GM12878 (cell line): ENCODE data around the gene PORCN. TPM values are rescaled to one million over a fixed set of nuclear protein-coding genes. Genes with fewer than 3 reads are reported as not detected.
A peak's percentile ranks its signal among the peaks of the same experiment; 100 is the strongest.

Experiments
- BHLHE40 ChIP-seq, 2 experiments: fragments of 450-650 bp in 1 of 2; IDR thresholded peaks; 2 replicates each; pipeline ENCODE4 v1.6.1; 2011 to 2017; ENCODE audit warnings: low read depth in 2 of 2, borderline replicate concordance in 1 of 2, improper control_type of control experiment in 1 of 2, low read length in 1 of 2, mild to moderate bottlenecking in 1 of 2
- BMI1 ChIP-seq: fragments of 450-650 bp; IDR thresholded peaks from 2 replicates; pipeline ENCODE4 v1.6.1; 2016; ENCODE audit warnings: mild to moderate bottlenecking, moderate library complexity, borderline replicate concordance
- FOXM1 ChIP-seq: IDR thresholded peaks from 2 replicates; pipeline ENCODE4 v1.6.1; 2012; ENCODE audit warnings: low read depth, mild to moderate bottlenecking, inconsistent platforms, low read length, moderate library complexity
- MXI1 ChIP-seq: fragments of 150-350 bp; IDR thresholded peaks from 2 replicates; pipeline ENCODE4 v1.6.1; 2011; ENCODE audit warnings: low read depth, mild to moderate bottlenecking, inconsistent platforms, low read length, improper control_type of control experiment
- NR2C2 ChIP-seq: IDR thresholded peaks from 2 replicates; pipeline ENCODE4 v1.6.1; 2011; ENCODE audit warnings: borderline replicate concordance, low read depth; ENCODE audit not compliant: control insufficient read depth, insufficient read length
- ZNF217 ChIP-seq: fragments of 450-650 bp; IDR thresholded peaks from 2 replicates; pipeline ENCODE4 v1.6.1; 2017; ENCODE audit warnings: antibody characterized with exemption, mild to moderate bottlenecking
- polyA plus RNA-seq, 11 experiments: library from polyadenylated mRNA; depleted of rRNA in 4 of 11; unstranded in 6 of 11; stranded (reverse) in 5 of 11; fragments of >200 nt; fragmentation: Nextera tagmentation in 4 of 11; fragmentation: Illumina TruSeq in 1 of 11; extraction: Ambion mirVana in 4 of 11; extraction: Trizol in 1 of 11; gene quantifications; 1 replicate in 1 of 11; 2 replicates in 10 of 11; pipeline versions ENCODE4 v1.2.1 to v1.2.3, GENCODE V29; 2011 to 2016; ENCODE audit warnings: inconsistent platforms in 2 of 11, missing spikeins in 2 of 11, low read depth in 1 of 11
- total RNA-seq, 4 experiments: library from RNA; depleted of rRNA in 3 of 4; stranded (reverse); fragments of >200 nt in 3 of 4; fragmentation: Illumina TruSeq in 1 of 4; extraction: Trizol in 1 of 4; gene quantifications; 2 replicates each; pipeline versions ENCODE4 v1.2.1 to v1.2.3, GENCODE V29; 2013 to 2021
- TF ChIP-seq, protein P1 (sequence below): IDR thresholded peaks from 2 replicates; pipeline ENCODE4 v1.6.1; 2012; ENCODE audit warnings: low read depth, low read length, improper control_type of control experiment
- TF ChIP-seq, protein P2 (sequence below): fragments of 450-650 bp; IDR thresholded peaks from 2 replicates; pipeline ENCODE4 v1.6.1; 2016; ENCODE audit warnings: mild to moderate bottlenecking, moderate library complexity, borderline replicate concordance

PORCN gene
- total and polyA plus RNA-seq, 10 of the 15 experiments (the other 5 are each of a cell fraction or from before 2014, with no cell fraction given) = 0.27 to 21.0 (median 14.1) TPM

DNA sequence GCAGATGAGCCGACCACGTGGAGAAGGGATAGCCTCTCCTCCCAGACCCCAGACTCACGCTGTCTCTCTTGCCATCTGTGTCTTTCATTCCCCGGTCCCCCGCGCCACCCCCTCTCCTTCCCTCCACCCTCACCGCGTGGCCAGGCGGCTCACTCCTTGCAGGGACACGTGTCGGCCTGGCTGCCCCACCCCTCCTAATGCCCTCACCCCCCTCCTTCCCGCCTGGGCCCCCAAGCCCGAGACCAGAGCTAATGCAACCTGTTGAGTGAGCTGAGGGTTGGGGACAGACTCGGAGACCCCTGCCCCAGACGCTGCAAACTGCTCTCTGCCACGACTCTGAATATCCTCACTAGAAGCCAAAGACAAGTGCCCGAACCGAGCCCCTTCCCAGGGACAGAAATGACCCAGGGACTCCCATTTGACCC, 40.5 kb upstream of the PORCN start (continued):
- TF ChIP-seq MXI1 (peak; percentile 54; the same call in 1 of the 2 replicates), BHLHE40 (IDR thresholded peaks at IDR 0.05; ENCODE audit: borderline replicate concordance in 1 of 2, low read depth in 2 of 2, low read length in 1 of 2) (no peak), NR2C2 (no peak), ZNF217 (no peak), FOXM1 (no peak), BMI1 (no peak)
- TF ChIP-seq, protein P1, sequence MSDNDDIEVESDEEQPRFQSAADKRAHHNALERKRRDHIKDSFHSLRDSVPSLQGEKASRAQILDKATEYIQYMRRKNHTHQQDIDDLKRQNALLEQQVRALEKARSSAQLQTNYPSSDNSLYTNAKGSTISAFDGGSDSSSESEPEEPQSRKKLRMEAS = 0 out of 2 replicates have a peak, but pooled peaks have one; percentile 43
- TF ChIP-seq, protein P2, sequence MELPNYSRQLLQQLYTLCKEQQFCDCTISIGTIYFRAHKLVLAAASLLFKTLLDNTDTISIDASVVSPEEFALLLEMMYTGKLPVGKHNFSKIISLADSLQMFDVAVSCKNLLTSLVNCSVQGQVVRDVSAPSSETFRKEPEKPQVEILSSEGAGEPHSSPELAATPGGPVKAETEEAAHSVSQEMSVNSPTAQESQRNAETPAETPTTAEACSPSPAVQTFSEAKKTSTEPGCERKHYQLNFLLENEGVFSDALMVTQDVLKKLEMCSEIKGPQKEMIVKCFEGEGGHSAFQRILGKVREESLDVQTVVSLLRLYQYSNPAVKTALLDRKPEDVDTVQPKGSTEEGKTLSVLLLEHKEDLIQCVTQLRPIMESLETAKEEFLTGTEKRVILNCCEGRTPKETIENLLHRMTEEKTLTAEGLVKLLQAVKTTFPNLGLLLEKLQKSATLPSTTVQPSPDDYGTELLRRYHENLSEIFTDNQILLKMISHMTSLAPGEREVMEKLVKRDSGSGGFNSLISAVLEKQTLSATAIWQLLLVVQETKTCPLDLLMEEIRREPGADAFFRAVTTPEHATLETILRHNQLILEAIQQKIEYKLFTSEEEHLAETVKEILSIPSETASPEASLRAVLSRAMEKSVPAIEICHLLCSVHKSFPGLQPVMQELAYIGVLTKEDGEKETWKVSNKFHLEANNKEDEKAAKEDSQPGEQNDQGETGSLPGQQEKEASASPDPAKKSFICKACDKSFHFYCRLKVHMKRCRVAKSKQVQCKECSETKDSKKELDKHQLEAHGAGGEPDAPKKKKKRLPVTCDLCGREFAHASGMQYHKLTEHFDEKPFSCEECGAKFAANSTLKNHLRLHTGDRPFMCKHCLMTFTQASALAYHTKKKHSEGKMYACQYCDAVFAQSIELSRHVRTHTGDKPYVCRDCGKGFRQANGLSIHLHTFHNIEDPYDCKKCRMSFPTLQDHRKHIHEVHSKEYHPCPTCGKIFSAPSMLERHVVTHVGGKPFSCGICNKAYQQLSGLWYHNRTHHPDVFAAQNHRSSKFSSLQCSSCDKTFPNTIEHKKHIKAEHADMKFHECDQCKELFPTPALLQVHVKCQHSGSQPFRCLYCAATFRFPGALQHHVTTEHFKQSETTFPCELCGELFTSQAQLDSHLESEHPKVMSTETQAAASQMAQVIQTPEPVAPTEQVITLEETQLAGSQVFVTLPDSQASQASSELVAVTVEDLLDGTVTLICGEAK = no peak
